OCI-LY3 (cell line): ENCODE results near the gene NTSR2.

Experiments
- EZH2phosphoT487 ChIP-seq: fragments of 200-600 bp; shearing (Covaris generic); IDR thresholded peaks from 2 replicates; pipeline ENCODE4 v1.6.1; 2018; ENCODE audit warnings: antibody characterized with exemption, mixed run types, low read depth
- TF ChIP-seq, protein P1 (sequence below): fragments of 200-600, 300-600 bp; sonication (generic); IDR thresholded peaks from 2 replicates; pipeline ENCODE4 v1.5.1; 2014; ENCODE audit warnings: antibody characterized with exemption, low read length, low read depth

DNA sequence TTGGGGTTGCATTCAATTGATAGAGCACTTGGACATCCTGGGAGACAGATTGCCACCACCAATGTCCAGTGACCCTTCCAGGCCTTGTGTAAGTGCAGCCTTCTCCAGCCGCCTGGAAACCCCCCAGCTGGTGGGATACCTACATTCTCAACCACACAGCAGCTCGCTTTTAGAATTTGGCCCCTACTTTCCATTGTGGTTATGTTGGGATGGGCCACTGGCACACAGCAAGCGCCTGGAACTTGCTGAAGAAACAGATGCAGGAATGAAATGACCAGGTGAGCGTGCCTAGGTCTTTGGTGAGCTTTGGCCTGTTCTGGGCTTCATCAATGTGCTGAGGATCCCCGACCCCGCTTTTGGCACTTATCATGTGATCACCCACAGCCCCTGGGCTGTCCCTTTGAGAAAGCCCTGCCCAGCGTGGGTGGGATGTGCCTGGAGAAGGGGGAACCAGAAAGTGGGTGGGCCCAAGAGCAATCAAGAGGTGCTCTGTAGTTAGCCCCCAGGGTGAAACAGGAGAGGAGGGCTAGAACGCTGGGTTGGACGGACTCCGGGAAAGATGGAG, 16.0 kb upstream of the NTSR2 start:
- TF ChIP-seq, protein P1, sequence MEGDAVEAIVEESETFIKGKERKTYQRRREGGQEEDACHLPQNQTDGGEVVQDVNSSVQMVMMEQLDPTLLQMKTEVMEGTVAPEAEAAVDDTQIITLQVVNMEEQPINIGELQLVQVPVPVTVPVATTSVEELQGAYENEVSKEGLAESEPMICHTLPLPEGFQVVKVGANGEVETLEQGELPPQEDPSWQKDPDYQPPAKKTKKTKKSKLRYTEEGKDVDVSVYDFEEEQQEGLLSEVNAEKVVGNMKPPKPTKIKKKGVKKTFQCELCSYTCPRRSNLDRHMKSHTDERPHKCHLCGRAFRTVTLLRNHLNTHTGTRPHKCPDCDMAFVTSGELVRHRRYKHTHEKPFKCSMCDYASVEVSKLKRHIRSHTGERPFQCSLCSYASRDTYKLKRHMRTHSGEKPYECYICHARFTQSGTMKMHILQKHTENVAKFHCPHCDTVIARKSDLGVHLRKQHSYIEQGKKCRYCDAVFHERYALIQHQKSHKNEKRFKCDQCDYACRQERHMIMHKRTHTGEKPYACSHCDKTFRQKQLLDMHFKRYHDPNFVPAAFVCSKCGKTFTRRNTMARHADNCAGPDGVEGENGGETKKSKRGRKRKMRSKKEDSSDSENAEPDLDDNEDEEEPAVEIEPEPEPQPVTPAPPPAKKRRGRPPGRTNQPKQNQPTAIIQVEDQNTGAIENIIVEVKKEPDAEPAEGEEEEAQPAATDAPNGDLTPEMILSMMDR, result no peak
- no peak for TF ChIP-seq EZH2phosphoT487
